HEK293 (cell line): ENCODE data around the gene SLC16A4.

Experiments used
- BCL11A ChIP-seq: fragments of 450-650 bp; formaldehyde crosslinking; IDR thresholded peaks from 2 replicates; pipeline ENCODE4 v1.5.1; 2016; ENCODE audit warnings: low read depth, missing biosample characterization, missing genetic modification characterization
- BCL11B ChIP-seq: fragments of 450-650 bp; formaldehyde crosslinking; IDR thresholded peaks from 2 replicates; pipeline ENCODE4 v1.5.1; 2016; ENCODE audit warnings: low read depth, missing biosample characterization, missing genetic modification characterization
- EGR2 ChIP-seq: fragments of 450-650 bp; formaldehyde crosslinking; IDR thresholded peaks from 2 replicates; pipeline ENCODE4 v1.5.1; 2016; ENCODE audit warnings: low read depth, missing biosample characterization, missing genetic modification characterization
- GLI4 ChIP-seq: fragments of 450-650 bp; formaldehyde crosslinking; IDR thresholded peaks from 2 replicates; pipeline ENCODE4 v1.5.1; 2016; ENCODE audit warnings: missing biosample characterization, missing genetic modification characterization
- KLF7 ChIP-seq: fragments of 450-650 bp; formaldehyde crosslinking; IDR thresholded peaks from 2 replicates; pipeline ENCODE4 v1.5.1; 2016; ENCODE audit warnings: missing biosample characterization, missing genetic modification characterization, borderline replicate concordance
- TRIM28 ChIP-seq: IDR thresholded peaks from 2 replicates; pipeline ENCODE4 v1.6.1; 2011; ENCODE audit warnings: low read length, control low read depth, borderline replicate concordance
- ZBTB20 ChIP-seq: fragments of 450-650 bp; formaldehyde crosslinking; IDR thresholded peaks from 2 replicates; pipeline ENCODE4 v1.5.1; 2016; ENCODE audit warnings: missing biosample characterization, missing genetic modification characterization
- ZBTB48 ChIP-seq: fragments of 450-650 bp; formaldehyde crosslinking; IDR thresholded peaks from 2 replicates; pipeline ENCODE4 v1.5.1; 2016; ENCODE audit warnings: missing biosample characterization, missing genetic modification characterization
- ZBTB7A ChIP-seq: fragments of 450-650 bp; formaldehyde crosslinking; IDR thresholded peaks from 2 replicates; pipeline ENCODE4 v1.5.1; 2016; ENCODE audit warnings: low read depth, missing biosample characterization, missing genetic modification characterization
- ZFP37 ChIP-seq: fragments of 450-650 bp; formaldehyde crosslinking; IDR thresholded peaks from 2 replicates; pipeline ENCODE4 v1.5.1; 2016; ENCODE audit warnings: missing biosample characterization, missing genetic modification characterization
- ZNF133 ChIP-seq: fragments of 450-650 bp; formaldehyde crosslinking; IDR thresholded peaks from 2 replicates; pipeline ENCODE4 v1.5.1; 2016; ENCODE audit warnings: missing biosample characterization, missing genetic modification characterization
- ZNF2 ChIP-seq: fragments of 450-650 bp; formaldehyde crosslinking; IDR thresholded peaks from 2 replicates; pipeline ENCODE4 v1.5.1; 2016; ENCODE audit warnings: missing biosample characterization, missing genetic modification characterization
- ZNF404 ChIP-seq: fragments of 450-650 bp; formaldehyde crosslinking; IDR thresholded peaks from 2 replicates; pipeline ENCODE4 v1.5.1; 2017; ENCODE audit warnings: missing biosample characterization, missing genetic modification characterization
- ZNF623 ChIP-seq: fragments of 450-650 bp; formaldehyde crosslinking; IDR thresholded peaks from 2 replicates; pipeline ENCODE4 v1.5.1; 2016; ENCODE audit warnings: missing biosample characterization, missing genetic modification characterization
- ZNF629 ChIP-seq: fragments of 450-650 bp; formaldehyde crosslinking; IDR thresholded peaks from 2 replicates; pipeline ENCODE4 v1.5.1; 2017; ENCODE audit warnings: missing biosample characterization, missing genetic modification characterization
- ZNF660 ChIP-seq: fragments of 450-650 bp; IDR thresholded peaks from 2 replicates; pipeline ENCODE4 v1.5.1; 2018; ENCODE audit warnings: missing biosample characterization, mild to moderate bottlenecking, missing genetic modification characterization
- ZNF670 ChIP-seq: fragments of 450-650 bp; formaldehyde crosslinking; IDR thresholded peaks from 2 replicates; pipeline ENCODE4 v1.5.1; 2016; ENCODE audit warnings: missing biosample characterization, missing genetic modification characterization, low read depth
- ZSCAN23 ChIP-seq: fragments of 450-650 bp; formaldehyde crosslinking; IDR thresholded peaks from 2 replicates; pipeline ENCODE4 v1.5.1; 2016; ENCODE audit warnings: missing biosample characterization, missing genetic modification characterization
- TF ChIP-seq, protein P1 (sequence below): fragments of 450-650 bp; formaldehyde crosslinking; IDR thresholded peaks from 2 replicates; pipeline ENCODE4 v1.5.1; 2016; ENCODE audit warnings: missing biosample characterization, missing genetic modification characterization
- TF ChIP-seq, protein P2 (sequence below): fragments of 450-650 bp; formaldehyde crosslinking; optimal IDR thresholded peaks from 2 replicates; pipeline ENCODE3; 2016; ENCODE audit warnings: missing biosample characterization, mild to moderate bottlenecking, missing genetic modification characterization
- TF ChIP-seq, protein P3 (sequence below): fragments of 450-650 bp; formaldehyde crosslinking; IDR thresholded peaks from 2 replicates; pipeline ENCODE4 v1.5.1; 2016; ENCODE audit warnings: missing biosample characterization, missing genetic modification characterization
- TF ChIP-seq, protein P4 (sequence below): fragments of 450-650 bp; formaldehyde crosslinking; IDR thresholded peaks from 2 replicates; pipeline ENCODE4 v1.5.1; 2016; ENCODE audit warnings: missing biosample characterization, missing genetic modification characterization
- TF ChIP-seq, protein P5 (sequence below): fragments of 450-650 bp; formaldehyde crosslinking; IDR thresholded peaks from 2 replicates; pipeline ENCODE4 v1.5.1; 2016; ENCODE audit warnings: missing biosample characterization, missing genetic modification characterization
- TF ChIP-seq, protein P6 (sequence below): fragments of 450-650 bp; formaldehyde crosslinking; IDR thresholded peaks from 2 replicates; pipeline ENCODE4 v1.5.1; 2016; ENCODE audit warnings: missing biosample characterization, missing genetic modification characterization
- TF ChIP-seq, protein P7 (sequence below): fragments of 450-650 bp; formaldehyde crosslinking; IDR thresholded peaks from 2 replicates; pipeline ENCODE4 v1.5.1; 2016; ENCODE audit warnings: missing biosample characterization, missing genetic modification characterization

The SLC16A4 gene

DNA sequence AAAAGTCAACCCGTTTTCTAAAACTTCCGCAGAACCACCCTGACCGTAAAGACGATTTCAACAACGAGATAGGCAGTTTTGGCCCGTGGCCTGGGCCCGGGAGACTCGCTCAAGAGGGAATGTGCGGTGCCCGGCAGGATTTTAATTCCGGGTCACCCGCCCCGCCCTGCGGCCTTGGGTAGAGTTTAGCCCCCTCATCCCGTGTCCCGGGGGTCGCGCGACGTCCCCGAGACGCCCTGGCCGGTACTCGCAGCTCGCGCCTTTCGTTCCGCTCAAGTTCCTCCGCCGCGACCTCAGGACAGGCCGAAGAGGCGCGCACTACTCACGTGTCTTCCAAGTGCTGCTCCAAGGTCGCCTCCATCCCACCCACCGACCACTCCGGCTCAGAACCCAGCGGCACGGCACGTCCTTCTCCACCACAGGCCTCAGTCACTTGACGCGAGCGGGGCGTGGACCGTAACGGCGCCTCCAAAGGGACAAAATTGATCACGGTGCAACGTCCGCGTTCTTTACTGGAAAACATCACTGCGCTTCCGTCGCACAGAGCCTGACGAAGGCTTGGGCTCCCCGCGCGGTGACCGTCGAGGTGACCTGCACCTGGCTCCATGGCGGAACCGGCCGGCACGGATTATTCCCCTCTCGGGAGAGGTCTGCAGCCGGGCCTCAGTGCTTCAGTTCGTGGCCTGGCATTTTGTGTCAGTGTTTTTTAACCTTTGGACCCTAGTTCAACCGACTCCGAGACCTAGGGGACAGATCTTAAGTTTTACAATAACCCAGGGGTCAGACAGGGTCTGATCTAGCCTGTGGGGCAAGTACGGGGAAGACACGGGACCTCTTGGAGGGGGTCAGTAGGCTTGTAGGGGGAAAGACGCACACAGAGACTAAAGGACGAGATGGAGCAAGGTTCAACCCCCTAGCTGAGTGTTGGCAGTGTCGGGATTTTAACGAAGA, 16.7 kb upstream of the SLC16A4 start, which contains the start of gene LAMTOR5 (continued):
- TF ChIP-seq BCL11A (no peak), ZFP37 (tag by site-specific recombination) (peak; percentile 86; the same call in 1 of the 2 replicates), ZNF660 (tag by site-specific recombination) (peak; percentile 95), ZNF629 (peak; percentile 93), TRIM28 (peak; percentile 87), ZBTB48 (peak; percentile 45; the same call in 1 of the 2 replicates), ZBTB20 (tag by site-specific recombination) (peak; percentile 91), ZNF404 (tag by site-specific recombination) (no peak), ZNF623 (0 out of 2 replicates have a peak, but pooled peaks have one; percentile 17), ZNF133 (0 out of 2 replicates have a peak, but pooled peaks have one; percentile 10), BCL11B (peak; percentile 82), ZBTB7A (tag by site-specific recombination) (peak; percentile 82), EGR2 (peak; percentile 75), ZNF670 (tag by site-specific recombination) (no peak), ZSCAN23 (tag by site-specific recombination) (0 out of 2 replicates have a peak, but pooled peaks have one; percentile 18), GLI4 (tag by site-specific recombination) (peak; percentile 71; the same call in 1 of the 2 replicates), KLF7 (tag by site-specific recombination) (peak; percentile 97; the same call in 1 of the 2 replicates), ZNF2 (tag by site-specific recombination) (peak; percentile 97)
- TF ChIP-seq, protein P1, sequence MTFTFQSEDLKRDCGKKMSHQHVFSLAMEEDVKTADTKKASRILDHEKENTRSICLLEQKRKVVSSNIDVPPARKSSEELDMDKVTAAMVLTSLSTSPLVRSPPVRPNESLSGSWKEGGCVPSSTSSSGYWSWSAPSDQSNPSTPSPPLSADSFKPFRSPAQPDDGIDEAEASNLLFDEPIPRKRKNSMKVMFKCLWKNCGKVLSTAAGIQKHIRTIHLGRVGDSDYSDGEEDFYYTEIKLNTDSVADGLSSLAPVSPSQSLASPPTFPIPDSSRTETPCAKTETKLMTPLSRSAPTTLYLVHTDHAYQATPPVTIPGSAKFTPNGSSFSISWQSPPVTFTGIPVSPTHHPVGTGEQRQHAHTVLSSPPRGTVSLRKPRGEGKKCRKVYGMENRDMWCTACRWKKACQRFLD (tag by site-specific recombination) = peak; percentile 82; the same call in 1 of the 2 replicates
- TF ChIP-seq, protein P2, sequence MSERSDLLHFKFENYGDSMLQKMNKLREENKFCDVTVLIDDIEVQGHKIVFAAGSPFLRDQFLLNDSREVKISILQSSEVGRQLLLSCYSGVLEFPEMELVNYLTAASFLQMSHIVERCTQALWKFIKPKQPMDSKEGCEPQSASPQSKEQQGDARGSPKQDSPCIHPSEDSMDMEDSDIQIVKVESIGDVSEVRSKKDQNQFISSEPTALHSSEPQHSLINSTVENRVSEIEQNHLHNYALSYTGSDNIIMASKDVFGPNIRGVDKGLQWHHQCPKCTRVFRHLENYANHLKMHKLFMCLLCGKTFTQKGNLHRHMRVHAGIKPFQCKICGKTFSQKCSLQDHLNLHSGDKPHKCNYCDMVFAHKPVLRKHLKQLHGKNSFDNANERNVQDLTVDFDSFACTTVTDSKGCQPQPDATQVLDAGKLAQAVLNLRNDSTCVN (tag by site-specific recombination) = peak; percentile 94
- TF ChIP-seq, protein P3, sequence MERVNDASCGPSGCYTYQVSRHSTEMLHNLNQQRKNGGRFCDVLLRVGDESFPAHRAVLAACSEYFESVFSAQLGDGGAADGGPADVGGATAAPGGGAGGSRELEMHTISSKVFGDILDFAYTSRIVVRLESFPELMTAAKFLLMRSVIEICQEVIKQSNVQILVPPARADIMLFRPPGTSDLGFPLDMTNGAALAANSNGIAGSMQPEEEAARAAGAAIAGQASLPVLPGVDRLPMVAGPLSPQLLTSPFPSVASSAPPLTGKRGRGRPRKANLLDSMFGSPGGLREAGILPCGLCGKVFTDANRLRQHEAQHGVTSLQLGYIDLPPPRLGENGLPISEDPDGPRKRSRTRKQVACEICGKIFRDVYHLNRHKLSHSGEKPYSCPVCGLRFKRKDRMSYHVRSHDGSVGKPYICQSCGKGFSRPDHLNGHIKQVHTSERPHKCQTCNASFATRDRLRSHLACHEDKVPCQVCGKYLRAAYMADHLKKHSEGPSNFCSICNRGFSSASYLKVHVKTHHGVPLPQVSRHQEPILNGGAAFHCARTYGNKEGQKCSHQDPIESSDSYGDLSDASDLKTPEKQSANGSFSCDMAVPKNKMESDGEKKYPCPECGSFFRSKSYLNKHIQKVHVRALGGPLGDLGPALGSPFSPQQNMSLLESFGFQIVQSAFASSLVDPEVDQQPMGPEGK (tag by site-specific recombination) = peak; percentile 85
- TF ChIP-seq, protein P4, sequence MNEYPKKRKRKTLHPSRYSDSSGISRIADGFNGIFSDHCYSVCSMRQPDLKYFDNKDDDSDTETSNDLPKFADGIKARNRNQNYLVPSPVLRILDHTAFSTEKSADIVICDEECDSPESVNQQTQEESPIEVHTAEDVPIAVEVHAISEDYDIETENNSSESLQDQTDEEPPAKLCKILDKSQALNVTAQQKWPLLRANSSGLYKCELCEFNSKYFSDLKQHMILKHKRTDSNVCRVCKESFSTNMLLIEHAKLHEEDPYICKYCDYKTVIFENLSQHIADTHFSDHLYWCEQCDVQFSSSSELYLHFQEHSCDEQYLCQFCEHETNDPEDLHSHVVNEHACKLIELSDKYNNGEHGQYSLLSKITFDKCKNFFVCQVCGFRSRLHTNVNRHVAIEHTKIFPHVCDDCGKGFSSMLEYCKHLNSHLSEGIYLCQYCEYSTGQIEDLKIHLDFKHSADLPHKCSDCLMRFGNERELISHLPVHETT (tag by site-specific recombination) = peak; percentile 70; the same call in 1 of the 2 replicates
- TF ChIP-seq, protein P5, sequence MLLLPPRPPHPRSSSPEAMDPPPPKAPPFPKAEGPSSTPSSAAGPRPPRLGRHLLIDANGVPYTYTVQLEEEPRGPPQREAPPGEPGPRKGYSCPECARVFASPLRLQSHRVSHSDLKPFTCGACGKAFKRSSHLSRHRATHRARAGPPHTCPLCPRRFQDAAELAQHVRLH = peak; percentile 86; the same call in 1 of the 2 replicates
- TF ChIP-seq, protein P6, sequence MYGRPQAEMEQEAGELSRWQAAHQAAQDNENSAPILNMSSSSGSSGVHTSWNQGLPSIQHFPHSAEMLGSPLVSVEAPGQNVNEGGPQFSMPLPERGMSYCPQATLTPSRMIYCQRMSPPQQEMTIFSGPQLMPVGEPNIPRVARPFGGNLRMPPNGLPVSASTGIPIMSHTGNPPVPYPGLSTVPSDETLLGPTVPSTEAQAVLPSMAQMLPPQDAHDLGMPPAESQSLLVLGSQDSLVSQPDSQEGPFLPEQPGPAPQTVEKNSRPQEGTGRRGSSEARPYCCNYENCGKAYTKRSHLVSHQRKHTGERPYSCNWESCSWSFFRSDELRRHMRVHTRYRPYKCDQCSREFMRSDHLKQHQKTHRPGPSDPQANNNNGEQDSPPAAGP = peak; percentile 89
- TF ChIP-seq, protein P7, sequence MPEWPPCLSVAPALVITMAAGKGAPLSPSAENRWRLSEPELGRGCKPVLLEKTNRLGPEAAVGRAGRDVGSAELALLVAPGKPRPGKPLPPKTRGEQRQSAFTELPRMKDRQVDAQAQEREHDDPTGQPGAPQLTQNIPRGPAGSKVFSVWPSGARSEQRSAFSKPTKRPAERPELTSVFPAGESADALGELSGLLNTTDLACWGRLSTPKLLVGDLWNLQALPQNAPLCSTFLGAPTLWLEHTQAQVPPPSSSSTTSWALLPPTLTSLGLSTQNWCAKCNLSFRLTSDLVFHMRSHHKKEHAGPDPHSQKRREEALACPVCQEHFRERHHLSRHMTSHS (tag by site-specific recombination) = peak; percentile 55; the same call in 1 of the 2 replicates
